Stomach (tissue), 4 donors: ENCODE results near the gene TBC1D20.

ENCODE experiments used
- CTCF ChIP-seq, 7 experiments: fragments of 450-650 bp in 4 of 7; fragments of 200-600 bp in 3 of 7; sonication (generic) in 3 of 7; IDR thresholded peaks; one replicate each; pipeline ENCODE4 v1.5.1; 2016 to 2019; ENCODE audit warnings: antibody characterized with exemption in 7 of 7, control low read depth in 2 of 7, mild to moderate bottlenecking in 1 of 7
- POLR2AphosphoS5 ChIP-seq, 3 donors: sonication (generic); formaldehyde crosslinking; IDR thresholded peaks; one replicate each; pipeline ENCODE4 v1.6.1; 2016; ENCODE audit warnings: antibody characterized with exemption in 3 of 3

- TF ChIP-seq CTCF (IDR thresholded peaks at IDR 0.05) = no peak
- TF ChIP-seq POLR2AphosphoS5 (IDR thresholded peaks at IDR 0.05) = no peak
These were observed 46.5 kb downstream of the TBC1D20 start for GRCh38 chr20:415820-416322.
